Natural killer cell (primary cell): ENCODE results near the gene FHIT. TPM values are rescaled to one million over a fixed set of nuclear protein-coding genes. Genes with fewer than 3 reads are reported as not detected.

Experiments
- ATAC-seq, 3 donors: fragments of 150-1000 bp in 2 of 3; fragments of 200-7000 bp in 1 of 3; cut with Tn5 transposase; 1 replicate in 1 of 3; 2 replicates in 2 of 3; pipeline ENCODE4 v1.10.0; 2021; ENCODE audit warnings: mild to moderate bottlenecking in 2 of 3, moderate library complexity in 2 of 3
- DNase-seq, 2 donors: peaks; one replicate each; pipeline versions ENCODE4 v3.0.0 to v3.0.0-alpha.2; 2013 to 2021; ENCODE audit warnings: mixed read lengths in 1 of 2
- H3K27ac ChIP-seq: one replicate; pipeline ENCODE4 v1.5.1; 2013; ENCODE audit warnings: mild to moderate bottlenecking, low read length
- H3K27me3 ChIP-seq: one replicate; pipeline ENCODE4 v1.6.1; 2013; ENCODE audit warnings: low read length; ENCODE audit not compliant: control insufficient read depth, insufficient read depth
- H3K36me3 ChIP-seq: one replicate; pipeline ENCODE4 v1.6.1; 2013; ENCODE audit warnings: low read length; ENCODE audit not compliant: control insufficient read depth, insufficient read depth
- H3K4me1 ChIP-seq: one replicate; pipeline ENCODE4 v1.6.1; 2013; ENCODE audit warnings: low read length; ENCODE audit not compliant: control insufficient read depth, insufficient read depth
- H3K4me3 ChIP-seq: one replicate; pipeline ENCODE4 v1.5.1; 2013; ENCODE audit warnings: low read length
- H3K9me3 ChIP-seq: one replicate; pipeline ENCODE4 v1.6.1; 2013; ENCODE audit warnings: low read length; ENCODE audit not compliant: control insufficient read depth, insufficient read depth
- H3K27ac Mint-ChIP-seq, 2 donors: one replicate each; pipeline ENCODE4 v1.8.0; 2022; ENCODE audit warnings: mild to moderate bottlenecking in 2 of 2, mixed read lengths in 2 of 2, moderate library complexity in 1 of 2
- H3K27me3 Mint-ChIP-seq, 2 donors: one replicate each; pipeline ENCODE4 v1.8.0; 2022; ENCODE audit warnings: low read depth in 2 of 2, mixed read lengths in 2 of 2
- H3K36me3 Mint-ChIP-seq: one replicate; pipeline ENCODE4 v1.8.0; 2022; ENCODE audit warnings: mixed read lengths
- H3K4me1 Mint-ChIP-seq, 2 donors: one replicate each; pipeline ENCODE4 v1.8.0; 2022; ENCODE audit warnings: mixed read lengths in 2 of 2
- H3K4me3 Mint-ChIP-seq: one replicate; pipeline ENCODE4 v1.8.0; 2022; ENCODE audit warnings: mild to moderate bottlenecking, moderate library complexity, mixed read lengths
- H3K9me3 Mint-ChIP-seq, 2 donors: one replicate each; pipeline ENCODE4 v1.8.0; 2022; ENCODE audit warnings: mixed read lengths in 2 of 2
- WGBS: methylation state at CpG from one replicate; pipeline ENCODE4 v1.1.7; 2013; ENCODE audit warnings: missing lambda C conversion rate; ENCODE audit not compliant: insufficient coverage; 5-methylcytosine and 5-hydroxymethylcytosine counted together
- intact Hi-C: fragments of 100-400 bp; cut with micrococcal nuclease; formaldehyde crosslinking; loops from one replicate; pipeline ENCODE4 v1.14.2; 2022
- total RNA-seq, 4 donors: library from RNA; stranded (reverse); fragments of 120-200 nt in 1 of 4; gene quantifications; one replicate each; pipeline versions ENCODE4 v1.2.3 to v1.2.4, GENCODE V29; 2013 to 2022
- TF ChIP-seq, protein P1 (sequence below): fragments of 200-600 bp; IDR thresholded peaks from one replicate; pipeline ENCODE4 v1.8.0; 2022; ENCODE audit warnings: antibody characterized with exemption

Gene FHIT
- total RNA-seq, 3 donors from 2014 or later (not counting 1 experiment from before 2014, with no cell fraction given) = 2.7 to 6.1 (median 3.3) TPM

DNA sequence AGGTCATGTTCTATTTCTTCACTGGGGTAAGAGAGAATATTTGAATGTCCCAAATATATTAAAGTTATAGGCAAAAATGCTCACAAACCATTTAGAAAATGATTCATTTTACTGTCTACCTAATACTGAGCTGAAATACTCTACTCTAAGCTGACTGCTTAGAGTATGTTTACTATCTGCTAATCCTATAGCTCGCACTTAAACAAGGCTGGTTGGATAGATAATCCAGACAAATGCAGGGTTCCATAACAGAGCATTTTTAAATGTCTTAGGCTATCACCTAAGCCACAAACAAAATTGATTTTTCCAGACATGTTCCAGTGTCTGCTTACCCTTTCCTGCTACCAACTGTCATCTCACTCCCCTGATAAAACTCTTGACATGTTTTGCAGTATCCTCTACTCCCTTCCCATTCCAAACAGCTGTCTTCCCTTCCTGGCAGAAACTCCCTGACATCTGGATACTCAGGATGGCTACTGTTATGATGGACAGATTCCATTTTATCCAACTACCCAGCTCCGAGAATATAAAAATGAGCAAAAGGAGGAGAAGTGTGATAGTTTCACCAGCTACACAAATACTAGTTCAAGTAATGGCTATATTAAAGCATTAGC lies 1034.7 kb downstream of the FHIT start:
- no peaks in the 10 kb centered on the region for H3K36me3 ChIP-seq
- TF ChIP-seq, protein P1, sequence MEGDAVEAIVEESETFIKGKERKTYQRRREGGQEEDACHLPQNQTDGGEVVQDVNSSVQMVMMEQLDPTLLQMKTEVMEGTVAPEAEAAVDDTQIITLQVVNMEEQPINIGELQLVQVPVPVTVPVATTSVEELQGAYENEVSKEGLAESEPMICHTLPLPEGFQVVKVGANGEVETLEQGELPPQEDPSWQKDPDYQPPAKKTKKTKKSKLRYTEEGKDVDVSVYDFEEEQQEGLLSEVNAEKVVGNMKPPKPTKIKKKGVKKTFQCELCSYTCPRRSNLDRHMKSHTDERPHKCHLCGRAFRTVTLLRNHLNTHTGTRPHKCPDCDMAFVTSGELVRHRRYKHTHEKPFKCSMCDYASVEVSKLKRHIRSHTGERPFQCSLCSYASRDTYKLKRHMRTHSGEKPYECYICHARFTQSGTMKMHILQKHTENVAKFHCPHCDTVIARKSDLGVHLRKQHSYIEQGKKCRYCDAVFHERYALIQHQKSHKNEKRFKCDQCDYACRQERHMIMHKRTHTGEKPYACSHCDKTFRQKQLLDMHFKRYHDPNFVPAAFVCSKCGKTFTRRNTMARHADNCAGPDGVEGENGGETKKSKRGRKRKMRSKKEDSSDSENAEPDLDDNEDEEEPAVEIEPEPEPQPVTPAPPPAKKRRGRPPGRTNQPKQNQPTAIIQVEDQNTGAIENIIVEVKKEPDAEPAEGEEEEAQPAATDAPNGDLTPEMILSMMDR = no peak
- H3K9me3 ChIP-seq = no peaks in the 10 kb centered on the region
- intact Hi-C loops = no loop called here
- Mint-ChIP-seq H3K36me3 (no peaks in the 10 kb centered on the region), H3K4me1 (no peaks in the 10 kb centered on the region), H3K27ac (no peak overlapping the region), H3K4me3 (no peak overlapping the region), H3K9me3 (no peaks in the 10 kb centered on the region), H3K27me3 (peaks cover 0 to 2% of the 10 kb centered on the region in 2 donors)
- WGBS = 88% methylated on average over 1 of the region's 2 CpGs
- H3K4me1 ChIP-seq = no peaks in the 10 kb centered on the region
- H3K4me3 ChIP-seq = no peak overlapping the region
- H3K27me3 ChIP-seq = no peaks in the 10 kb centered on the region
- no peak overlapping the region for H3K27ac ChIP-seq
- ATAC-seq (no peak), DNase-seq (no peak)

DNA sequence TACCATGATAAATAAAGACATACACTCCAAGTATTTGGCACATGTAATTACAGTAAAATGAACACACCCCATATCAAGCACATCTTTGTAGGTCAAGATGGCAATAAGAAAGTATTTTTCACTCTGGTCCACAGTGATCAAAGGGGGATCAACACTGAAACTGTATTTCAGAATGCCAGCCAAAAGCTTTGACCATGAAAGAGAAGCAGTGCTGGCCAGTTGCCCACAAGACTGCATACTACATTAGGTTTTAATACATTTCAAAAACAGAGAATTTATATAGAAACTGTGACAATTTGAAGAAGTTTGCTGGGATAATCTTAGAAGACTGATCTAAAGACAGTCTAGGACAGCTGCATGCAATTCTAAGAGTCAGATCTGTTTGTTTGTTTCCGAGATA lies 1035.3 kb downstream of the FHIT start:
- no CpG with 5 or more reads among the region's 1 CpG for WGBS
- Mint-ChIP-seq H3K27ac (no peak overlapping the region), H3K36me3 (no peaks in the 10 kb centered on the region), H3K4me1 (no peaks in the 10 kb centered on the region), H3K4me3 (no peak overlapping the region), H3K27me3 (peaks cover 0 to 2% of the 10 kb centered on the region in 2 donors), H3K9me3 (no peaks in the 10 kb centered on the region)
- Histone ChIP-seq H3K27me3 (no peaks in the 10 kb centered on the region), H3K9me3 (no peaks in the 10 kb centered on the region), H3K36me3 (no peaks in the 10 kb centered on the region), H3K27ac (no peak overlapping the region), H3K4me3 (no peak overlapping the region), H3K4me1 (no peaks in the 10 kb centered on the region)
- no peak for DNase-seq
- no peak for ATAC-seq
- TF ChIP-seq, protein P1 = no peak
- intact Hi-C loops = no loop called here

DNA sequence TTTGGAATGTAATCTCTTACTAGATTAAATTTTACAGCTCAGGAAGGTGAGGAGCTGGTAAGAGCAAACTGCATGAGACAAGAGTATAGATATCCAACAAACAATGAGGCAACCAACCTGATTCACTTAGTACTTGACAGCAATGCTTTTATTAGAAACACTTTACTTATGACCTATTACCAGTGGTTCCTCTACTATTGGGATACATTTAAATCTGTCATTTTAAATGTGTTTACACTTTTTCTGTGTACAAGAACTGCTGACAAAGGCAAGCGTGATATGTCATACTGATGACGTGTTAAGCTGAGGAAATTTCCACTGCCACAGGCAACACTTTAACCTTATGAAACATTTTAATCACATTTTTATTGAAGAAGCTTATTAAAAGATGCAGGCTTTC lies 1043.3 kb downstream of the FHIT start:
- Mint-ChIP-seq H3K27ac (no peak overlapping the region), H3K4me3 (no peak overlapping the region), H3K27me3 (no peaks in the 10 kb centered on the region), H3K4me1 (peaks cover 0 to 6% of the 10 kb centered on the region in 2 donors), H3K36me3 (no peaks in the 10 kb centered on the region), H3K9me3 (no peaks in the 10 kb centered on the region)
- H3K27ac ChIP-seq = no peak overlapping the region
- H3K27me3 ChIP-seq = no peaks in the 10 kb centered on the region
- H3K4me3 ChIP-seq = no peak overlapping the region
- TF ChIP-seq, protein P1 = no peak
- no peaks in the 10 kb centered on the region for H3K9me3 ChIP-seq
- DNase-seq (no peak), ATAC-seq (no peak)
- no peaks in the 10 kb centered on the region for H3K4me1 ChIP-seq
- WGBS = 85% methylated on average over 2 of the region's 2 CpGs
- no peaks in the 10 kb centered on the region for H3K36me3 ChIP-seq
- intact Hi-C loops = no loop called here

DNA sequence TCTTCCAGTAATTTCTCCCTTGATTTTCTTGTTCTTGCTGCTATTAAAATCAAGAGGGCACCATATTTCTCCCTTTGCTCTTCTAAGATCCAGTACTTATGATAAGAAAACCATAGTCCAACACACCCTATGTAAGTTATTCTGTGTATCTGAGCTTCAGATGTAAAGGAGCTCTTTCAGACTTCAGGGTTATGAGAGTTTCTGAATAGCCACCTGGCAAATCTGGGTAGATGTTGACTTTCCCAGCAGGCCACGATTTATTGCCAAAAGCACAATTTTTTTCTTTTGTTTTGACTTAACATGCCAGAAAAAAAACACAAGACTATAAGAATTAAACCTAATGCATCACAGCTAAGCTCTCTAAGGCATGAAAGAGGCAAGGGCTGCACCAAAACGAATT lies 1045.0 kb downstream of the FHIT start:
- Histone ChIP-seq H3K27me3 (no peaks in the 10 kb centered on the region), H3K36me3 (no peaks in the 10 kb centered on the region), H3K4me1 (no peaks in the 10 kb centered on the region), H3K9me3 (no peaks in the 10 kb centered on the region), H3K4me3 (no peak overlapping the region), H3K27ac (no peak overlapping the region)
- Mint-ChIP-seq H3K27me3 (no peaks in the 10 kb centered on the region), H3K27ac (no peak overlapping the region), H3K9me3 (no peaks in the 10 kb centered on the region), H3K4me1 (peaks cover 0 to 6% of the 10 kb centered on the region in 2 donors), H3K4me3 (no peak overlapping the region), H3K36me3 (no peaks in the 10 kb centered on the region)
- no peak for ATAC-seq
- DNase-seq = no peak
- 56% methylated on average over 2 of the region's 2 CpGs for WGBS
- intact Hi-C loops = no loop called here
- TF ChIP-seq, protein P1 = no peak
